ENCODE results near the gene TMED10. TPM values are rescaled to one million over a fixed set of nuclear protein-coding genes. Genes with fewer than 3 reads are reported as not detected.
"Not testable (repeated sequence)": the region's sequence is repeated elsewhere in the genome, so short reads cannot be mapped to it uniquely, and the experiment has no call there.

Gene TMED10
- total and polyA plus RNA-seq, 8 donors, result 26.6 to 292 (median 97.4) TPM

DNA sequence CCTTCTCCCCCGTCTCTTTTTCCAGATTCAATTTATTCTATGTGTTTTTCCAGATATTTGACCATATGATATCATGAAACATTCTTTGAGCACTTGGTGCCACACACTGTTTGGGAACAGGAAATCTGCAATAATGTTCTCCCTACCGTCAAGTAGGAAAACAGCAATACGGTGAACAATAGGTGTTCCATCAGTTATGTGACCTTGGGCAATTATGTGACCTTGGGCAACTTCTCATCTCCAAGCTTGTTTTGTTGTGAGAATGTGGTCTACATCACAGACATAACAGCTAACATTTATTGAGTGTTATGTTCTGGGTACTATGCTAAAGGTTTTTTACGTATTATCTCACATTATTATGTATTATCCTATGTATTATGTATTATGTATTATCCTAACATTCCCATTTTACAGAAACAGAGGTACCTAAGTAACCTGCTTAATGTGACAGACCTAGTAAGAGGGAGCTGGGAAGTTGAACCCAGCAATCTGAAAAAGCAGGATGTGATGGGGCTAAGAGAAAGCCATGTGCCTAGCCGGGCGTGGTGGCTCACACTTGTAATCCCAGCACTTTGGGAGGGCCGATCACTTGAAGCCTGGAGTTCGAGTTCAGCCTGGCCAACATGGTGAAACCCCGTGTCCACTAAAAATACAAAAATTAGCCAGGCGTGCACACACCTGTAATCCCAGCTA lies 48.4 kb downstream of the TMED10 start:
- intact Hi-C loops (cut with DNase I; ENCODE audit: low total_unique reads), result loop anchor here (10.0 kb wide), 1 partner anchor 357 kb away; no protein-coding TSS in a partner anchor

DNA sequence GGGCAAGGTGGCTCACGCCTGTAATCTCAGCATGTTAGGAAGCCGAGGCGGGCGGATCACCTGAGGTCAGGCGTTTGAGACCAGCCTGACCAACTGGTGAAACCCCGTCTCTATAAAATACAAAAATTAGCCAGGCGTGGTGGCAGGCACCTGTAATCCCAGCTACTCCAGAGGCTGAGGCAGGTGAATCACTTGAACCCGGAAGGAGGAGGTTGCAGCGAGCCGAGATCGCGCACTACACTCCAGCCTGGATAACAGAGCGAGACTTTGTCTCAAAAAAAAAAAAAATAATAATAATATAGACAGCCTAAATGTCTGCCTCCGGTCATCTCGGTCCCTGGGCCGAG lies 49.0 kb downstream of the TMED10 start:
- peak; percentile 29 to 44 for DNase-seq

More for the DNA sequence above, 48.4 kb downstream of the TMED10 start:
- Histone ChIP-seq H3K27ac (peak overlapping the region; percentile 94 to 98 (median 95)), H3K27me3 (no peaks in the 10 kb centered on the region), H3K9me3 (no peaks in the 10 kb centered on the region), H3K36me3 (peaks cover 0 to 17% (median 14%) of the 10 kb centered on the region in 4 donors), H3K4me1 (peaks cover 31 to 60% (median 45%) of the 10 kb centered on the region in 4 donors), H3K4me3 (peak overlapping the region; percentile 74 to 81 (median 76))
- TF ChIP-seq EP300 (IDR thresholded peaks at IDR 0.05) (no peak), POLR2A (IDR thresholded peaks at IDR 0.05) (no peak), POLR2AphosphoS5 (IDR thresholded peaks at IDR 0.05) (no peak), CTCF (IDR thresholded peaks at IDR 0.05) (no peak)
- 58 to 69% (median 64%) methylated on average over 10 of the region's 10 CpGs for WGBS, 5 donors
- no peak for DNase-seq

DNA sequence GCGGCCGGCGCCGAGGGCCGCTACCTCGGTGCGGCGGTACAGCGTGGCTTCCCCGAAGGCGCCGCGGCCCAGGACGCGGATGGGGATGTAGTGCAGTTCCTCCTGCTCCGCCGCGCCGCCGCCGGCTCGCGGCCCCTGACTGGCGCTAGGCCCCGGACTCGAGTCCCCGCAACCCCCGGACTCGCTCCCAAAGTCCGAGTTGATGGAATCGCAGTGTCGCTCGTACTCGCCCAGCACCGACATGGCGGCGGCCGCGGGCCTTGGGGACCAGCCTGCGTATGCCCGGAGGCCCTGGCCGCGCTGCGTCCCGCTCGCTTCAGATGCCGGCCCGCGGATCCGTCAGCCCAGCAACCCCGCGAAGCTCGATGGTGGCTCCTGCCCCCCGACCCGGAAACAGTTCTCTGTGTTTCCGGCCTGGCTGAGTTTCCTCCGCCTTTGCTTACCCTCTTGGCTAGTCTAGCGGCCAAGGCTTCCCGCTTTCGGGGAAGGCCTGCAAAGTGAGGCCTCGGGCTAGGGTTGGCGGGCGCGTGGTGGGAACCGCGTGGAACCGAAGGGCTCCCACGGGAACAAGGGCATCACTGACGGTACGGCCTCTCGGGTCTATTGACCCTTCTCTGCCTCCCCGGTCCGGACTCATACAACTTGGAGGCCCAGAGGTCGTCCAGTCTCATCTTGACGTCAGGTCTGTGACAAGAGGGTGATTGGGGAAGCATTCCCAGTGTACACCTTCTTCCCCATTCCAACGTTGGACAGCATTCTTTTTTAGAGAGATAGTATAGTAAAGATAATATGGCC lies 49.5 kb downstream of the TMED10 start, which contains the start of gene NEK9:
TSS of gene NEK9 (minus strand) at position 370 of the 795 bp plus-strand sequence. CDS start at position 243, 127 bp downstream.
- DNase-seq, result peak; percentile 91 to 97
- 0 to 1% (median 0%) methylated on average over 33 to 76 of the region's 76 CpGs for WGBS, 5 donors
- peak within 1 kb of the TSS; percentile 74 to 81 (median 76) for H3K4me3 ChIP-seq

More for the DNA sequence above, 49.0 kb downstream of the TMED10 start:
- intact Hi-C loops (cut with DNase I; ENCODE audit: low total_unique reads), result loop anchor here (10.0 kb wide), 1 partner anchor 357 kb away; no protein-coding TSS in a partner anchor
- peak overlapping the region; percentile 74 to 81 (median 76) for H3K4me3 ChIP-seq
- peaks cover 26 to 54% (median 42%) of the 10 kb centered on the region in 4 donors for H3K4me1 ChIP-seq
- peaks cover 0 to 17% (median 13%) of the 10 kb centered on the region in 4 donors for H3K36me3 ChIP-seq
- H3K27ac ChIP-seq, result peak overlapping the region; percentile 94 to 98 (median 95)
- not testable (repeated sequence) for H3K27me3 ChIP-seq, H3K9me3 ChIP-seq
- WGBS, 5 donors, result 12 to 36% (median 19%) methylated on average over 16 of the region's 16 CpGs

GRCh38 chr14:75126121-75126544 lies 50.3 kb downstream of the TMED10 start:
- H3K36me3 ChIP-seq, result peaks cover 0 to 18% (median 11%) of the 10 kb centered on the region in 4 donors
- WGBS, 5 donors, result 3 to 4% (median 4%) methylated on average over 6 of the region's 6 CpGs
- no peaks in the 10 kb centered on the region for H3K27me3 ChIP-seq
- intact Hi-C loops (cut with DNase I; ENCODE audit: low total_unique reads), result loop anchor here (10.0 kb wide), 1 partner anchor 359 kb away; no protein-coding TSS in a partner anchor
- H3K27ac ChIP-seq, result peak overlapping the region; percentile 94 to 98 (median 95)
- H3K9me3 ChIP-seq, result no peaks in the 10 kb centered on the region
- no peak for DNase-seq
- H3K4me1 ChIP-seq, result peaks cover 26 to 55% (median 38%) of the 10 kb centered on the region in 4 donors
- TF ChIP-seq EP300 (IDR thresholded peaks at IDR 0.05), result no peak
- no peak for TF ChIP-seq CTCF (IDR thresholded peaks at IDR 0.05)
- TF ChIP-seq POLR2AphosphoS5 (IDR thresholded peaks at IDR 0.05), result no peak
- TF ChIP-seq POLR2A (IDR thresholded peaks at IDR 0.05), result no peak
- peak overlapping the region; percentile 74 to 81 (median 76) for H3K4me3 ChIP-seq

More for the DNA sequence above, 49.5 kb downstream of the TMED10 start, which contains the start of gene NEK9:
- TF ChIP-seq CTCF (IDR thresholded peaks at IDR 0.05) (no peak), POLR2AphosphoS5 (IDR thresholded peaks at IDR 0.05) (peak; percentile 61 to 93 (median 81))
- Histone ChIP-seq H3K4me1 (peaks cover 26 to 48% (median 39%) of the 10 kb centered on the region in 4 donors), H3K27ac (peak within 1 kb of the TSS; percentile 94 to 98 (median 95)), H3K27me3 (no peaks in the 10 kb centered on the region), H3K36me3 (peaks cover 0 to 19% (median 11%) of the 10 kb centered on the region in 4 donors), H3K9me3 (no peaks in the 10 kb centered on the region)
- intact Hi-C loops (cut with DNase I; ENCODE audit: low total_unique reads), result loop anchor here (10.0 kb wide), 1 partner anchor 358 kb away; no protein-coding TSS in a partner anchor
